Nephron (organoid): ENCODE measurements around the gene ALKBH8.
A peak's percentile ranks its signal among the peaks of the same experiment; 100 is the strongest.
"Not testable (repeated sequence)": the region's sequence is repeated elsewhere in the genome, so short reads cannot be mapped to it uniquely, and the experiment has no call there.

ENCODE experiments used
- H3K27ac Mint-ChIP-seq, 3 experiments: 2 replicates each; pipeline ENCODE4 v1.8.0; 2020; ENCODE audit warnings: mixed read lengths in 3 of 3, mild to moderate bottlenecking in 2 of 3, moderate library complexity in 1 of 3
- H3K27me3 Mint-ChIP-seq: 2 replicates; pipeline ENCODE4 v1.8.0; 2021; ENCODE audit warnings: low read depth, mild to moderate bottlenecking, moderate library complexity, mixed read lengths
- H3K36me3 Mint-ChIP-seq: 2 replicates; pipeline ENCODE4 v1.8.0; 2020; ENCODE audit warnings: low read depth, mixed read lengths
- H3K4me1 Mint-ChIP-seq: 2 replicates; pipeline ENCODE4 v1.8.0; 2020; ENCODE audit warnings: mixed read lengths
- H3K4me3 Mint-ChIP-seq, 3 experiments: 2 replicates each; pipeline ENCODE4 v1.8.0; 2020; ENCODE audit warnings: mild to moderate bottlenecking in 3 of 3, mixed read lengths in 3 of 3, moderate library complexity in 2 of 3
- H3K9me3 Mint-ChIP-seq: 2 replicates; pipeline ENCODE4 v1.8.0; 2020; ENCODE audit warnings: mixed read lengths
- TF ChIP-seq, protein P1 (sequence below), 3 experiments: fragments of 200-600 bp; sonication (generic); IDR thresholded peaks; one replicate each; pipeline ENCODE4 v1.5.0; 2021; ENCODE audit warnings: antibody characterized with exemption in 3 of 3; ENCODE audit not compliant: unreplicated experiment in 3 of 3

The ALKBH8 gene

DNA sequence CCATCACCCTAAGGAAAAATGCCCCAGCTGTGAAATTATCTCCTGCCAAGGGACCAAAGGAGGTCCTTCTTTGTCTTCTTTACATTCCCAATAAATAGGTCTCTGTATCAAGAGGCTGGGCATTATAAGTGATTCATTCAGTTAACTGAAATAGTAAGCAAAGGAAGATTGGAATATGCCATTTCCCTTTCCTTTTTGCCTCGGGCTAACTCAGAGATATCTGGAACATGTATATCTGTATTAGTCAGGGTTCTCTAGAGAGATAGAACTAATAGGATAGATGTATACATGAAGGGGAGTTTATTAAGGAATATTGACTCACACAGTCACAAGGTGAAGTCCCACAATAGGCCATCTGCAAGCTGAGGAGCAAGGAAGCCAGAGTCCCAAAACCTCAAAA lies 92.6 kb downstream of the ALKBH8 start:
- H3K27ac Mint-ChIP-seq: peak overlapping the region; percentile 33 to 97 (median 84)
- peaks cover 8% of the 10 kb centered on the region for H3K27me3 Mint-ChIP-seq
- TF ChIP-seq, protein P1, sequence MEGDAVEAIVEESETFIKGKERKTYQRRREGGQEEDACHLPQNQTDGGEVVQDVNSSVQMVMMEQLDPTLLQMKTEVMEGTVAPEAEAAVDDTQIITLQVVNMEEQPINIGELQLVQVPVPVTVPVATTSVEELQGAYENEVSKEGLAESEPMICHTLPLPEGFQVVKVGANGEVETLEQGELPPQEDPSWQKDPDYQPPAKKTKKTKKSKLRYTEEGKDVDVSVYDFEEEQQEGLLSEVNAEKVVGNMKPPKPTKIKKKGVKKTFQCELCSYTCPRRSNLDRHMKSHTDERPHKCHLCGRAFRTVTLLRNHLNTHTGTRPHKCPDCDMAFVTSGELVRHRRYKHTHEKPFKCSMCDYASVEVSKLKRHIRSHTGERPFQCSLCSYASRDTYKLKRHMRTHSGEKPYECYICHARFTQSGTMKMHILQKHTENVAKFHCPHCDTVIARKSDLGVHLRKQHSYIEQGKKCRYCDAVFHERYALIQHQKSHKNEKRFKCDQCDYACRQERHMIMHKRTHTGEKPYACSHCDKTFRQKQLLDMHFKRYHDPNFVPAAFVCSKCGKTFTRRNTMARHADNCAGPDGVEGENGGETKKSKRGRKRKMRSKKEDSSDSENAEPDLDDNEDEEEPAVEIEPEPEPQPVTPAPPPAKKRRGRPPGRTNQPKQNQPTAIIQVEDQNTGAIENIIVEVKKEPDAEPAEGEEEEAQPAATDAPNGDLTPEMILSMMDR (IDR thresholded peaks at IDR 0.05; ENCODE audit: unreplicated experiment in 3 of 3): no peak
- H3K4me1 Mint-ChIP-seq: peaks cover 15% of the 10 kb centered on the region
- no peaks in the 10 kb centered on the region for H3K9me3 Mint-ChIP-seq
- no peaks in the 10 kb centered on the region for H3K36me3 Mint-ChIP-seq
- no peak overlapping the region for H3K4me3 Mint-ChIP-seq

DNA sequence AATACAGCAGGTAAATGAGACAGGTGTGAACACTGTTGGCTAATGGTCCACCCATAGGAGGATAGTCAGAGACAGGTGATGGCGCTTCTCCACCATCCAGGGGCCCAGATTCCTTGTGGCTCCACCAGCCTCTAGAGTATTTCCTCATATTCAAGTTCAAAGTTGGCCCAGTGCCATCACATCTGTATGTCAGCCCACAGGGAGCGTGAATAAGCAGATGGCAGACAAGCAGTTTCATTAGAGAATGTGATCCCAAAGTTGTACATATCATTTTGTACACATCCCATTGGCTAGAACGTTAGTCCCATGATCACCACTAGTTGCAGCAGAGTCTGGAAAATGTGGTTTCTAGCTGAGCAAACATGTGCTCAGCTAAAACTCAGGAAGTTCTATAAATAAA lies 96.9 kb downstream of the ALKBH8 start:
- TF ChIP-seq, protein P1 (IDR thresholded peaks at IDR 0.05; ENCODE audit: unreplicated experiment in 3 of 3): no peak
- Mint-ChIP-seq H3K27ac (peak overlapping the region; percentile 71 to 79 (median 75)), H3K36me3 (no peaks in the 10 kb centered on the region), H3K4me1 (peaks cover 6% of the 10 kb centered on the region), H3K9me3 (peaks cover 9% of the 10 kb centered on the region), H3K27me3 (peaks cover 16% of the 10 kb centered on the region), H3K4me3 (no peak overlapping the region)

DNA sequence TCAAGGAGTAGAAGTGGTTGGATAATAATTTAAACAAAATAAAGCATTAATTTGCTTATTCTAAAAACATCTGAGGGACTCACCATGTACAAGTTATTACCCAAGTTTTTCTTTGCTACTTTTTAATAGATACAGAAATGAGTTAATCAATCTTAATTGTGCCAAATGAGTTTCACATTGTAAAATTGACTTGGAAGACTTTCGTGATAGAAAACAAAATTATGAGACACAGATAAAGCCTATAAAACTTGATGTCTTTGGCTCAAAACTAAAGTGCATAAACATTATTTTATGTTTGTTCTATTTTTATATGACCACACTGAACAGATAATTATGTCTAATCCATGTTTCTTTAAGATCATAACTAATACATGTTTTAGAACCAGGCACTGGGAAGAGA lies 97.8 kb downstream of the ALKBH8 start:
- H3K4me3 Mint-ChIP-seq: no peak overlapping the region
- peaks cover 25% of the 10 kb centered on the region for H3K27me3 Mint-ChIP-seq
- peak overlapping the region; percentile 59 to 79 (median 74) for H3K27ac Mint-ChIP-seq
- no peaks in the 10 kb centered on the region for H3K36me3 Mint-ChIP-seq
- H3K4me1 Mint-ChIP-seq: peaks cover 4% of the 10 kb centered on the region
- peaks cover 16% of the 10 kb centered on the region for H3K9me3 Mint-ChIP-seq
- TF ChIP-seq, protein P1 (IDR thresholded peaks at IDR 0.05; ENCODE audit: unreplicated experiment in 3 of 3): no peak

DNA sequence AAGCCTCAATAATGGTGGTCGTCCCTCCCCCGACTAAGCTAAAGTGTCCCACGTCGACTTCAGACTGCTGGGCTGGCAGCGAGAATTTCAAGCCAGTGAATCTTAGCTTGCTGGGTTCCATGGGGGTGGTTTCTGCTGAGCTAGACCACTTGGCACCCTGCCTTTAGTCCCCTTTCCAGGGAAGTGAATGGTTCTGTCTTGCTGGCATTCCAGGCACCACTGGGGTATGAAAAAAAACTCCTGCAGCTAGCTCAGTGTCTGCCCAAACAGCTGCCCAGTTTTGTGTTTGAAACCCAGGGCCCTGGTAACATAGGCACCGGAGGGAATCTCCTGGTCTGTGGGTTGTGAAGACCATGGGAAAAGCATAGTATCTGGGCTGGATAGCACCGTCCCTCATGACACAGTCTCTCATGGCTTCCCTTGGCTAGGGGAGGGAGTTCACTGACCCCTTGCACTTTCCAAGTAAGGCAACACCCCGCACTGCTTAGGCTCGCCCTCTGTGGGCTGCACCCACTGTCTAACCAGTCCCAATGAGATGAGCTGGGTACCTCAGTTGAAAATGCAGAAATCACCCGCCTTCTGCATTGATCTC lies 99.2 kb downstream of the ALKBH8 start:
- H3K27ac Mint-ChIP-seq, H3K36me3 Mint-ChIP-seq, H3K4me1 Mint-ChIP-seq, H3K4me3 Mint-ChIP-seq: not testable (repeated sequence)
- H3K27me3 Mint-ChIP-seq: peaks cover 25% of the 10 kb centered on the region
- peaks cover 16% of the 10 kb centered on the region for H3K9me3 Mint-ChIP-seq

DNA sequence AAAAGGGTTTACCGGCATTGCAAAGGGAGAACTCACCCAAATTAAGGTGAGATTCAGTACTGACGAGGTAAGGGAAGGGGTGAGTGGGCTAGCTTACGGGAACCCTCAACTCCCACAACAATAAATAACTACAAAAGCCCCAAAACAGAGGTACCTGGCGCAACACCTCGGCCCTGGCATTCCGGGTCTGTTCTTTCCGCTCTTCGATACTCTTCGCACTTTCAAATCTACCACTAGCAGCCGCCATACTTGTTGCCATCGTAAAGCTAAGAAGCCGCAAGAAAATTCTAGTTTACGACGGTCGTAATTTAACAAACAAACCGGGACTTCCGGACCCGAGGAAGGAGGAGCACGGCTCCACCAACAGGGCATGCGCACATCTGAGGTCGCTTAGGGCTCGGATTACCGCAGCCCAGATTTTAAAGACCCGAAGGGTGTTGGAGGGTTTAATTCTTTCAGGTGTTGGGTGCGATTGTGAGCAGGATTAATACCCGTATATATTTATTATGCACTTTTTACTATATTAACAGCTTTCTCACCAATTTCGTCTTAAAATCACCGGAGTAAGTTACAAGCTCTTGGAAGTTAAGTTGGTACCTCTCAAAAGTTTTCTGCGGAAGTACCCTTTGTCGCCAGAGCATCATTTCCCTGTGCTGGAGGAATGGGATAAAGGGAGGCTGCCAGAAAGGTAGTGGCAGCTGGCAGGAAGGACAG lies 107.8 kb downstream of the ALKBH8 start, which contains the start of gene CWF19L2:
Gene CWF19L2 (minus strand): TSS at position 268 of the 714 bp plus-strand sequence. CDS start 9 bp downstream, at position 259.
- H3K36me3 Mint-ChIP-seq: peaks cover 7% of the 10 kb centered on the region
- no peaks in the 10 kb centered on the region for H3K27me3 Mint-ChIP-seq
- H3K4me3 Mint-ChIP-seq: peak within 1 kb of the TSS; percentile 89 to 95 (median 90)
- peak within 1 kb of the TSS; percentile 79 to 93 (median 92) for H3K27ac Mint-ChIP-seq
- H3K9me3 Mint-ChIP-seq: no peaks in the 10 kb centered on the region
- H3K4me1 Mint-ChIP-seq: peaks cover 25% of the 10 kb centered on the region
- TF ChIP-seq, protein P1 (IDR thresholded peaks at IDR 0.05; ENCODE audit: unreplicated experiment in 3 of 3): no peak

DNA sequence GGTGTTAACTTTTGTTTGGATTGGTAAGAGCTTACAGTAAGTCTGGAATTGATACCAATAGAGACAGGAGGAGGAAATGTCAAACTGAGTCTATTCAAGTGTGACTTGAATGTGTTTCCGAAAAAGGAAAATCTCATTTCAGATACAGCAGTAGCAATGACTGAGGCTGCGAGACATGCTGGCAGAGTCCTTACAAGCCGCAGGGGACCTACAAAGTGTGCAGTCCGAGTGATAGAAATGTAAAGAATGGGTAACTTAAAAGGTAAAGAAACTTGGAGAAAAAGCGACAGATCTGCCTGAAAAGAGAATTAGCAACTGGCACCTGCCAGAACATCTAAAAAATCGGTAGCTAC lies 108.4 kb downstream of the ALKBH8 start:
- peaks cover 10% of the 10 kb centered on the region for H3K36me3 Mint-ChIP-seq
- H3K4me1 Mint-ChIP-seq: peaks cover 25% of the 10 kb centered on the region
- H3K9me3 Mint-ChIP-seq: no peaks in the 10 kb centered on the region
- TF ChIP-seq, protein P1 (IDR thresholded peaks at IDR 0.05; ENCODE audit: unreplicated experiment in 3 of 3): no peak
- peak overlapping the region; percentile 79 to 93 (median 92) for H3K27ac Mint-ChIP-seq
- H3K27me3 Mint-ChIP-seq: no peaks in the 10 kb centered on the region
- peak overlapping the region; percentile 89 to 95 (median 90) for H3K4me3 Mint-ChIP-seq
